OCI-LY7 (cell line): ENCODE results near the gene BAX.

Experiments
- CTCF ChIP-seq: fragments of 200-600 bp; sonication (generic); conservative IDR thresholded peaks from 2 replicates; pipeline ENCODE4 v1.5.1; 2014; ENCODE audit warnings: mild to moderate bottlenecking, antibody characterized with exemption, low read length, moderate library complexity, mixed read lengths
- EZH2phosphoT487 ChIP-seq: fragments of 200-600 bp; sonication (generic); IDR thresholded peaks from 2 replicates; pipeline ENCODE4 v1.6.1; 2018; ENCODE audit warnings: low read depth, borderline replicate concordance, mild to moderate bottlenecking, mixed run types, antibody characterized with exemption, low read length, moderate library complexity, mixed read lengths

- TF ChIP-seq CTCF (no peak), EZH2phosphoT487 (no peak)
Measured at GRCh38 chr19:48950159-48950558, 4.5 kb upstream of the BAX start.
